WTC11 (cell line): ENCODE data around the gene CYP4F2. TPM values are rescaled to one million over a fixed set of nuclear protein-coding genes. Genes with fewer than 3 reads are reported as not detected.

ENCODE experiments used
- ATAC-seq: fragments of 200-7000 bp; cut with Tn5 transposase; 2 replicates; pipeline ENCODE4 v1.10.0; 2021; ENCODE audit warnings: mild to moderate bottlenecking, moderate library complexity
- Bru-seq: library from RNA; stranded (reverse); fragments of 400-500 nt; gene quantifications from one replicate; lab custom pipeline; 2021; lab: Mats Ljungman, UMichigan
- CTCF ChIA-PET: fragments of 300-600 bp; sonication (Branson Sonifier 250); formaldehyde crosslinking; loops from one replicate; lab custom pipeline; 2021; ENCODE audit warnings: antibody characterized with exemption; lab: Charles Lee
- POLR2A ChIA-PET: fragments of 350-600 bp; sonication (Branson Sonifier 250); formaldehyde crosslinking; loops from one replicate; lab custom pipeline; 2021; ENCODE audit warnings: antibody characterized with exemption; lab: Charles Lee
- DNase-seq: peaks from one replicate; pipeline ENCODE4 v3.0.0; 2021; ENCODE audit warnings: low spot score
- H3K27ac Mint-ChIP-seq: 2 replicates; pipeline ENCODE4 v1.8.0; 2021; ENCODE audit warnings: mixed read lengths
- H3K27me3 Mint-ChIP-seq: 2 replicates; pipeline ENCODE4 v1.8.0; 2021; ENCODE audit warnings: low read depth, mild to moderate bottlenecking, moderate library complexity, mixed read lengths
- H3K36me3 Mint-ChIP-seq: 2 replicates; pipeline ENCODE4 v1.8.0; 2021; ENCODE audit warnings: mixed read lengths
- H3K4me1 Mint-ChIP-seq: 2 replicates; pipeline ENCODE4 v1.8.0; 2022; ENCODE audit warnings: mixed read lengths
- H3K4me3 Mint-ChIP-seq: 2 replicates; pipeline ENCODE4 v1.8.0; 2021; ENCODE audit warnings: mild to moderate bottlenecking, moderate library complexity, mixed read lengths
- H3K9me3 Mint-ChIP-seq: 2 replicates; pipeline ENCODE4 v1.8.0; 2021; ENCODE audit warnings: mixed read lengths
- E2F5 ChIP-seq: sonication (generic); formaldehyde crosslinking; IDR thresholded peaks from 2 replicates; pipeline ENCODE4 v1.8.1; 2022; ENCODE audit warnings: mild to moderate bottlenecking, moderate library complexity, missing genetic modification reagents
- ESRRA ChIP-seq: sonication (generic); formaldehyde crosslinking; IDR thresholded peaks from 2 replicates; pipeline ENCODE4 v1.8.1; 2022; ENCODE audit warnings: mild to moderate bottlenecking, missing genetic modification reagents, borderline replicate concordance
- GABPB1 ChIP-seq: sonication (generic); formaldehyde crosslinking; IDR thresholded peaks from 2 replicates; pipeline ENCODE4 v1.8.1; 2023; ENCODE audit warnings: mild to moderate bottlenecking, missing genetic modification reagents
- HMGA2 ChIP-seq: fragments of 250-450 bp; sonication (Bioruptor Pico); IDR thresholded peaks from 2 replicates; pipeline ENCODE4 v1.4.0; 2021; ENCODE audit warnings: mild to moderate bottlenecking, moderate library complexity
- JUN ChIP-seq: sonication (generic); formaldehyde crosslinking; IDR thresholded peaks from 2 replicates; pipeline ENCODE4 v1.8.0; 2023; ENCODE audit warnings: mild to moderate bottlenecking, missing genetic modification reagents
- NFATC4 ChIP-seq: fragments of 250-450 bp; sonication (Bioruptor Pico); IDR thresholded peaks from 2 replicates; pipeline ENCODE4 v1.9.0; 2021; ENCODE audit warnings: mild to moderate bottlenecking
- NR2C2 ChIP-seq: sonication (generic); formaldehyde crosslinking; IDR thresholded peaks from 2 replicates; pipeline ENCODE4 v1.8.0; 2022; ENCODE audit warnings: mild to moderate bottlenecking, missing genetic modification reagents
- SMAD3 ChIP-seq: sonication (generic); formaldehyde crosslinking; IDR thresholded peaks from 2 replicates; pipeline ENCODE4 v1.8.0; 2022; ENCODE audit warnings: missing genetic modification reagents, mild to moderate bottlenecking, borderline replicate concordance
- SMAD4 ChIP-seq: sonication (generic); formaldehyde crosslinking; IDR thresholded peaks from 2 replicates; pipeline ENCODE4 v1.8.0; 2022; ENCODE audit warnings: mild to moderate bottlenecking, missing genetic modification reagents
- SOX15 ChIP-seq: fragments of 250-450 bp; sonication (Bioruptor Pico); IDR thresholded peaks from 2 replicates; pipeline ENCODE4 v1.9.0; 2021; ENCODE audit warnings: mild to moderate bottlenecking
- SP1 ChIP-seq: sonication (generic); formaldehyde crosslinking; conservative IDR thresholded peaks from 2 replicates; pipeline ENCODE4 v1.8.1; 2022; ENCODE audit warnings: missing genetic modification reagents
- TP53 ChIP-seq: sonication (generic); formaldehyde crosslinking; IDR thresholded peaks from 2 replicates; pipeline ENCODE4 v1.8.1; 2023; ENCODE audit warnings: mild to moderate bottlenecking, missing genetic modification reagents
- ZNF281 ChIP-seq: sonication (generic); formaldehyde crosslinking; IDR thresholded peaks from 2 replicates; pipeline ENCODE4 v1.8.0; 2023; ENCODE audit warnings: mild to moderate bottlenecking, missing genetic modification reagents
- ZNF425 ChIP-seq: fragments of 250-450 bp; sonication (Bioruptor Pico); conservative IDR thresholded peaks from 2 replicates; pipeline ENCODE4 v1.9.0; 2021; ENCODE audit warnings: mild to moderate bottlenecking
- ZNF532 ChIP-seq: fragments of 250-450 bp; sonication (Bioruptor Pico); IDR thresholded peaks from 2 replicates; pipeline ENCODE4 v1.9.0; 2021; ENCODE audit warnings: mild to moderate bottlenecking, borderline replicate concordance
- ZNF671 ChIP-seq: fragments of 250-450 bp; sonication (Bioruptor Pico); IDR thresholded peaks from 2 replicates; pipeline ENCODE4 v1.8.0; 2021; ENCODE audit warnings: mild to moderate bottlenecking
- long read RNA-seq, 3 experiments: library from RNA in 1 of 3; library from capped mRNA in 1 of 3; library from polyadenylated mRNA in 1 of 3; unstranded in 2 of 3; stranded (forward) in 1 of 3; transcript quantifications; one replicate each; pipeline ENCODE4 v2.0.0, GENCODE V29; 2021
- total RNA-seq: library from RNA; stranded (reverse); gene quantifications from 3 replicates; pipeline ENCODE4 v1.2.3, GENCODE V29; 2021
- TF ChIP-seq, protein P1 (sequence below): sonication (generic); formaldehyde crosslinking; IDR thresholded peaks from 2 replicates; pipeline ENCODE4 v1.8.0; 2022; ENCODE audit warnings: mild to moderate bottlenecking, missing genetic modification reagents
- TF ChIP-seq, protein P2 (sequence below): sonication (generic); formaldehyde crosslinking; IDR thresholded peaks from 2 replicates; pipeline ENCODE4 v1.8.1; 2022; ENCODE audit warnings: mild to moderate bottlenecking, missing genetic modification reagents, moderate library complexity, borderline replicate concordance

CYP4F2 gene, protein sequence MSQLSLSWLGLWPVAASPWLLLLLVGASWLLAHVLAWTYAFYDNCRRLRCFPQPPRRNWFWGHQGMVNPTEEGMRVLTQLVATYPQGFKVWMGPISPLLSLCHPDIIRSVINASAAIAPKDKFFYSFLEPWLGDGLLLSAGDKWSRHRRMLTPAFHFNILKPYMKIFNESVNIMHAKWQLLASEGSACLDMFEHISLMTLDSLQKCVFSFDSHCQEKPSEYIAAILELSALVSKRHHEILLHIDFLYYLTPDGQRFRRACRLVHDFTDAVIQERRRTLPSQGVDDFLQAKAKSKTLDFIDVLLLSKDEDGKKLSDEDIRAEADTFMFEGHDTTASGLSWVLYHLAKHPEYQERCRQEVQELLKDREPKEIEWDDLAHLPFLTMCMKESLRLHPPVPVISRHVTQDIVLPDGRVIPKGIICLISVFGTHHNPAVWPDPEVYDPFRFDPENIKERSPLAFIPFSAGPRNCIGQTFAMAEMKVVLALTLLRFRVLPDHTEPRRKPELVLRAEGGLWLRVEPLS
- total RNA-seq (0.24 to 1.2 TPM (median 0.34 TPM) in 3 replicates), Bru-seq, nascent RNA (percentile 21 among the genes with signal in this experiment)
- long read RNA-seq, experiment 1, result 0 reads
- long read RNA-seq, experiment 2, result 0 reads
- long read RNA-seq, experiment 3, partial matches to known transcripts, result 0 of 1 reads
- long read RNA-seq, experiment 3, other reads (novel, unspliced or antisense), result 1 of 1 reads

- no peak for ATAC-seq
- TF ChIP-seq ZNF671 (CRISPR knock-in tag) (no peak), E2F5 (CRISPR knock-in tag) (no peak), ZNF532 (CRISPR knock-in tag) (no peak), HMGA2 (CRISPR knock-in tag) (no peak), GABPB1 (CRISPR knock-in tag) (no peak), SMAD3 (CRISPR knock-in tag) (no peak), SMAD4 (CRISPR knock-in tag) (no peak), ZNF281 (CRISPR knock-in tag) (no peak)
- TF ChIP-seq, protein P1, sequence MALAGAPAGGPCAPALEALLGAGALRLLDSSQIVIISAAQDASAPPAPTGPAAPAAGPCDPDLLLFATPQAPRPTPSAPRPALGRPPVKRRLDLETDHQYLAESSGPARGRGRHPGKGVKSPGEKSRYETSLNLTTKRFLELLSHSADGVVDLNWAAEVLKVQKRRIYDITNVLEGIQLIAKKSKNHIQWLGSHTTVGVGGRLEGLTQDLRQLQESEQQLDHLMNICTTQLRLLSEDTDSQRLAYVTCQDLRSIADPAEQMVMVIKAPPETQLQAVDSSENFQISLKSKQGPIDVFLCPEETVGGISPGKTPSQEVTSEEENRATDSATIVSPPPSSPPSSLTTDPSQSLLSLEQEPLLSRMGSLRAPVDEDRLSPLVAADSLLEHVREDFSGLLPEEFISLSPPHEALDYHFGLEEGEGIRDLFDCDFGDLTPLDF (CRISPR knock-in tag), result no peak
- TF ChIP-seq, all 79 proteins: peak for 0
- Mint-ChIP-seq H3K27ac (no peak within 1 kb of the TSS), H3K4me3 (no peak within 1 kb of the TSS), H3K27me3 (peaks cover 15% of the 10 kb centered on the region), H3K4me1 (no peaks in the 10 kb centered on the region; the same call in 1 of the 2 replicates), H3K9me3 (peaks cover 69% of the 10 kb centered on the region), H3K36me3 (peaks cover 21% of the 10 kb centered on the region)
- ChIA-PET POLR2A (no interaction called here), CTCF (interaction anchor here (1.1 kb wide), 1 partner anchor 165 kb away, joined by 3 read pairs; no protein-coding TSS in a partner anchor)
- DNase-seq, result no peak
Measured at GRCh38 chr19:15897738-15898276, at the start of gene CYP4F2. CYP4F2 (minus strand) TSS chr19:15898074; CDS start chr19:15897611, 463 bp downstream.

DNA sequence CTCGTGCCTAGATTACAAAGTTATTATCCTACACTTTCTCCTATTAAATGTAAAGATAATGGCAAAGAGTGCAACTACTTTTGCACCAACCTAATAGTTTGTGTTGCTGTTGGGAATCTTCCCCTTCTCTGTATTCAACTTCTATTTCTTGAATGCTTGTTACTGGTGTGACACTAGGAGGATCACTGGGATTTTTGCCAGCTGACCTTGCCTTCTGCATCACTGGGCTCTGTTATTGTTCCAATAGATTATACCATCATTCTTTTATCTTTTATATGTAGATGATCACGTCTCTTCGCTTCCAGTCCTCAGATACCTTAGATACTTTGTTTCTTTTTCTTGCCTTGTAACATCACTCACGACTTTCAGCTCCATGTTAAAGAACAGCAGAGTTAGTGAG is 47.4 kb upstream of the CYP4F2 start:
- H3K27ac Mint-ChIP-seq, result no peak overlapping the region
- ChIA-PET CTCF (no interaction called here), POLR2A (no interaction called here)
- H3K27me3 Mint-ChIP-seq, result peaks cover 14% of the 10 kb centered on the region
- peaks cover 57% of the 10 kb centered on the region for H3K36me3 Mint-ChIP-seq
- peaks cover 81% of the 10 kb centered on the region for H3K9me3 Mint-ChIP-seq
- no peaks in the 10 kb centered on the region for H3K4me1 Mint-ChIP-seq
- H3K4me3 Mint-ChIP-seq, result no peak overlapping the region
- ATAC-seq, result no peak
- DNase-seq, result no peak
- no peak for TF ChIP-seq NFATC4 (CRISPR knock-in tag)
- TF ChIP-seq TP53 (CRISPR knock-in tag), result no peak
- no peak for TF ChIP-seq SOX15 (CRISPR knock-in tag)
- no peak for TF ChIP-seq JUN (CRISPR knock-in tag)
- no peak for TF ChIP-seq NR2C2
- TF ChIP-seq ESRRA, result no peak
- TF ChIP-seq, protein P2, sequence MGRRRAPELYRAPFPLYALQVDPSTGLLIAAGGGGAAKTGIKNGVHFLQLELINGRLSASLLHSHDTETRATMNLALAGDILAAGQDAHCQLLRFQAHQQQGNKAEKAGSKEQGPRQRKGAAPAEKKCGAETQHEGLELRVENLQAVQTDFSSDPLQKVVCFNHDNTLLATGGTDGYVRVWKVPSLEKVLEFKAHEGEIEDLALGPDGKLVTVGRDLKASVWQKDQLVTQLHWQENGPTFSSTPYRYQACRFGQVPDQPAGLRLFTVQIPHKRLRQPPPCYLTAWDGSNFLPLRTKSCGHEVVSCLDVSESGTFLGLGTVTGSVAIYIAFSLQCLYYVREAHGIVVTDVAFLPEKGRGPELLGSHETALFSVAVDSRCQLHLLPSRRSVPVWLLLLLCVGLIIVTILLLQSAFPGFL (CRISPR knock-in tag), result no peak
- no peak for TF ChIP-seq ZNF425 (CRISPR knock-in tag)
- no peak for TF ChIP-seq SP1
